NCI-H2196 (cell line): ENCODE data around the gene SPEG.
"Not testable (repeated sequence)": the region's sequence is repeated elsewhere in the genome, so short reads cannot be mapped to it uniquely, and the experiment has no call there.

Experiments used
- DNase-seq: peaks from one replicate; lab custom pipeline; 2025; ENCODE audit not compliant: unreplicated experiment; lab: John Stamatoyannopoulos, UW

The SPEG gene

GRCh38 chr2:219404954-219405353 is 29.7 kb upstream of the SPEG start:
- DNase-seq = no peak

- DNase-seq = no peak
Observed at GRCh38 chr2:219405451-219405850, 29.2 kb upstream of the SPEG start.

- DNase-seq = no peak
Observed at GRCh38 chr2:219405958-219406860, 28.4 kb upstream of the SPEG start.

- no peak for DNase-seq
Observed at GRCh38 chr2:219406861-219407230, 27.8 kb upstream of the SPEG start.

- not testable (repeated sequence) for DNase-seq
Observed at GRCh38 chr2:219407343-219407742, 27.3 kb upstream of the SPEG start.

GRCh38 chr2:219408204-219408603 is 26.4 kb upstream of the SPEG start:
- DNase-seq = no peak

GRCh38 chr2:219408631-219409030 is 26.0 kb upstream of the SPEG start:
- DNase-seq = no peak

GRCh38 chr2:219409619-219410018 is 25.0 kb upstream of the SPEG start:
- DNase-seq = no peak

- DNase-seq = no peak
Observed at GRCh38 chr2:219410390-219410789, 24.3 kb upstream of the SPEG start.

GRCh38 chr2:219414857-219415256 is 19.8 kb upstream of the SPEG start:
- no peak for DNase-seq

- DNase-seq = no peak
Observed at GRCh38 chr2:219415580-219416234, 18.9 kb upstream of the SPEG start.

- no peak for DNase-seq
Observed at GRCh38 chr2:219416235-219416602, 18.4 kb upstream of the SPEG start.

- DNase-seq = no peak
Observed at GRCh38 chr2:219416938-219417337, 17.7 kb upstream of the SPEG start.

GRCh38 chr2:219417374-219417773 is 17.3 kb upstream of the SPEG start:
- DNase-seq = no peak

- DNase-seq = no peak
Observed at GRCh38 chr2:219418155-219419011, 16.3 kb upstream of the SPEG start, which contains the start of gene DES. TSS of gene DES (plus strand) at chr2:219418377. CDS start at chr2:219418463, 86 bp downstream.

- no peak for DNase-seq
Observed at GRCh38 chr2:219419012-219419324, 15.7 kb upstream of the SPEG start.

GRCh38 chr2:219419331-219420197 is 15.1 kb upstream of the SPEG start:
- DNase-seq = no peak

- no peak for DNase-seq
Observed at GRCh38 chr2:219420687-219421086, 14.0 kb upstream of the SPEG start.

GRCh38 chr2:219421323-219421722 is 13.3 kb upstream of the SPEG start:
- DNase-seq = no peak

- DNase-seq = no peak
Observed at GRCh38 chr2:219422952-219423534, 11.6 kb upstream of the SPEG start.
